Mesenchymal stem cell (in vitro differentiated cells and primary cell): ENCODE results near the gene SV2C. TPM values are rescaled to one million over a fixed set of nuclear protein-coding genes. Genes with fewer than 3 reads are reported as not detected.

ENCODE experiments used
- DNase-seq: peaks from one replicate; pipeline ENCODE4 v3.0.0-alpha.2; 2013
- H2AFZ ChIP-seq: one replicate; pipeline ENCODE4 v1.6.1; 2013; ENCODE audit warnings: low read depth, mild to moderate bottlenecking, control low read depth, inconsistent platforms, low read length, moderate library complexity
- H2AK5ac ChIP-seq: 2 replicates; pipeline ENCODE4 v1.6.1; 2013; ENCODE audit warnings: low read length, moderate library complexity, mild to moderate bottlenecking, inconsistent platforms; ENCODE audit not compliant: severe bottlenecking
- H2BK120ac ChIP-seq: one replicate; pipeline ENCODE4 v1.6.1; 2013; ENCODE audit warnings: low read depth, mild to moderate bottlenecking, inconsistent platforms, low read length, moderate library complexity
- H2BK12ac ChIP-seq, 2 experiments: one replicate each; pipeline ENCODE4 v1.6.1; 2013; ENCODE audit warnings: inconsistent platforms in 2 of 2, low read length in 2 of 2, mild to moderate bottlenecking in 2 of 2, moderate library complexity in 2 of 2, control low read depth in 1 of 2
- H2BK15ac ChIP-seq: one replicate; pipeline ENCODE4 v1.6.1; 2013; ENCODE audit warnings: mild to moderate bottlenecking, low read depth, inconsistent platforms; ENCODE audit not compliant: poor library complexity, severe bottlenecking
- H2BK5ac ChIP-seq: 2 replicates; pipeline ENCODE4 v1.6.1; 2013; ENCODE audit warnings: low read depth, mild to moderate bottlenecking, low read length, control low read depth, inconsistent platforms; ENCODE audit not compliant: poor library complexity, severe bottlenecking
- H3K14ac ChIP-seq, 2 experiments: one replicate each; pipeline ENCODE4 v1.6.1; 2013; ENCODE audit warnings: inconsistent platforms in 2 of 2, low read length in 2 of 2, control low read depth in 1 of 2, mild to moderate bottlenecking in 1 of 2, moderate library complexity in 1 of 2
- H3K18ac ChIP-seq, 2 experiments: one replicate each; pipeline ENCODE4 v1.6.1; 2013; ENCODE audit warnings: inconsistent platforms in 2 of 2, low read length in 2 of 2, control low read depth in 1 of 2, low read depth in 1 of 2, mild to moderate bottlenecking in 1 of 2
- H3K23ac ChIP-seq, 2 experiments: one replicate each; pipeline ENCODE4 v1.6.1; 2013; ENCODE audit warnings: inconsistent platforms in 2 of 2, low read length in 2 of 2, mild to moderate bottlenecking in 2 of 2, moderate library complexity in 2 of 2, control low read depth in 1 of 2
- H3K27ac ChIP-seq: 2 replicates; pipeline ENCODE4 v1.5.1; 2013; ENCODE audit warnings: mild to moderate bottlenecking, moderate library complexity, low read length, control low read depth, inconsistent platforms; ENCODE audit not compliant: poor library complexity, severe bottlenecking
- H3K27me3 ChIP-seq, 2 experiments: 2 replicates each; pipeline versions ENCODE4 v1.6.1 to v1.7.0; 2013; ENCODE audit warnings: low read length in 2 of 2, mild to moderate bottlenecking in 2 of 2, moderate library complexity in 2 of 2, control low read depth in 1 of 2, inconsistent platforms in 1 of 2; ENCODE audit not compliant: control insufficient read depth in 1 of 2, insufficient read depth in 1 of 2
- H3K36me3 ChIP-seq, 2 experiments: 2 replicates each; pipeline versions ENCODE4 v1.6.1 to v1.7.0; 2013; ENCODE audit warnings: low read length in 2 of 2, control low read depth in 1 of 2, inconsistent platforms in 1 of 2, low read depth in 1 of 2, mild to moderate bottlenecking in 1 of 2; ENCODE audit not compliant: insufficient read depth in 2 of 2, control insufficient read depth in 1 of 2
- H3K4ac ChIP-seq, 2 experiments: one replicate each; pipeline ENCODE4 v1.6.1; 2013; ENCODE audit warnings: inconsistent platforms in 2 of 2, low read length in 2 of 2, mild to moderate bottlenecking in 2 of 2, moderate library complexity in 2 of 2, control low read depth in 1 of 2, low read depth in 1 of 2
- H3K4me1 ChIP-seq: 2 replicates; pipeline ENCODE4 v1.6.1; 2013; ENCODE audit warnings: low read depth, low read length, control low read depth; ENCODE audit not compliant: control insufficient read depth, insufficient read depth
- H3K4me2 ChIP-seq: 2 replicates; pipeline ENCODE4 v1.6.1; 2013; ENCODE audit warnings: low read length, mild to moderate bottlenecking, inconsistent platforms; ENCODE audit not compliant: poor library complexity, severe bottlenecking
- H3K4me3 ChIP-seq, 2 experiments: 2 replicates each; pipeline versions ENCODE4 v1.5.1 to v1.7.0; 2013; ENCODE audit warnings: low read length in 2 of 2, mild to moderate bottlenecking in 2 of 2, control low read depth in 1 of 2, low read depth in 1 of 2; ENCODE audit not compliant: insufficient read depth in 1 of 2
- H3K79me1 ChIP-seq: replicated peaks from 2 replicates; pipeline ENCODE4 v1.6.1; 2013; ENCODE audit warnings: mild to moderate bottlenecking, control low read depth, low read length, inconsistent platforms; ENCODE audit not compliant: poor library complexity, severe bottlenecking
- H3K9ac ChIP-seq: 2 replicates; pipeline ENCODE4 v1.7.0; 2013; ENCODE audit warnings: mild to moderate bottlenecking, low read length, moderate library complexity
- H3K9me3 ChIP-seq: 2 replicates; pipeline ENCODE4 v1.7.0; 2013; ENCODE audit warnings: mild to moderate bottlenecking, low read length; ENCODE audit not compliant: control insufficient read depth
- H4K8ac ChIP-seq: one replicate; pipeline ENCODE4 v1.6.1; 2013; ENCODE audit warnings: inconsistent platforms, mild to moderate bottlenecking, low read length, moderate library complexity
- H4K91ac ChIP-seq: one replicate; pipeline ENCODE4 v1.6.1; 2013; ENCODE audit warnings: mild to moderate bottlenecking, low read length, inconsistent platforms
- WGBS: methylation state at CpG from one replicate; pipeline ENCODE4 v1.1.7; 2013; ENCODE audit warnings: mixed read lengths; 5-methylcytosine and 5-hydroxymethylcytosine counted together
- small RNA-seq: library from polyadenylated mRNA; stranded (forward); fragments of <200 nt; extraction: miRNeasy Mini kit (QIAGEN cat#:217004); gene quantifications from one replicate; pipeline ENCODE3, GENCODE V24; 2013; ENCODE audit warnings: low read depth

The SV2C gene

GRCh38 chr5:76402886-76403765, 319.9 kb downstream of the SV2C start, which contains the start of gene IQGAP2:
Gene IQGAP2, plus strand, starts transcription at chr5:76403285. Its CDS starts 261 bp downstream, at chr5:76403546.
- no peaks in the 10 kb centered on the region for H3K9me3 ChIP-seq
- peak within 1 kb of the TSS in 1 of 2 experiments; percentile 48 for H3K14ac ChIP-seq
- H3K36me3 ChIP-seq: no peaks in the 10 kb centered on the region
- H3K79me1 ChIP-seq: no peaks in the 10 kb centered on the region
- peak within 1 kb of the TSS in 1 of 2 experiments; percentile 86 for H3K18ac ChIP-seq
- peak within 1 kb of the TSS; percentile 69 for H2BK120ac ChIP-seq
- no peak within 1 kb of the TSS for H2AK5ac ChIP-seq
- H3K4ac ChIP-seq: no peak within 1 kb of the TSS
- no peak within 1 kb of the TSS for H3K27ac ChIP-seq
- DNase-seq: peak; percentile 76
- peak within 1 kb of the TSS in 1 of 2 experiments; percentile 92 for H2BK12ac ChIP-seq
- H4K91ac ChIP-seq: peak within 1 kb of the TSS; percentile 50
- peak within 1 kb of the TSS; percentile 48 for H3K9ac ChIP-seq
- H3K4me1 ChIP-seq: peaks cover 17% of the 10 kb centered on the region
- H2AFZ ChIP-seq: peak within 1 kb of the TSS; percentile 51
- peak within 1 kb of the TSS; percentile 41 for H4K8ac ChIP-seq
- peaks cover 56 to 74% of the 10 kb centered on the region in 2 experiments for H3K27me3 ChIP-seq
- peak within 1 kb of the TSS; percentile 98 for H3K4me2 ChIP-seq
- WGBS: 0% methylated on average over 53 of the region's 92 CpGs
- peak within 1 kb of the TSS in 1 of 2 experiments; percentile 94 for H3K23ac ChIP-seq
- H2BK15ac ChIP-seq: peak within 1 kb of the TSS; percentile 48
- H2BK5ac ChIP-seq: no peak within 1 kb of the TSS
- peak within 1 kb of the TSS; percentile 67 to 77 for H3K4me3 ChIP-seq

Small RNA genes lying within 50 kb of the gene (small RNA-seq; reads per million reads assigned to genes)
- not detected for gene AC113404.2
- not detected for gene RNA5SP186
